ENCODE measurements around the gene OAS2.
"Not testable (repeated sequence)": the region's sequence is repeated elsewhere in the genome, so short reads cannot be mapped to it uniquely, and the experiment has no call there.

The OAS2 gene

GRCh38 chr12:112957125-112957524 is 21.2 kb upstream of the OAS2 start:
- not testable (repeated sequence) for DNase-seq (ENCODE audit: low read depth)

- DNase-seq (ENCODE audit: low read depth) = no peak
Observed at GRCh38 chr12:112961074-112961473, 17.2 kb upstream of the OAS2 start.

GRCh38 chr12:112961536-112961935 is 16.8 kb upstream of the OAS2 start:
- no peak for DNase-seq (ENCODE audit: low read depth)

GRCh38 chr12:112962561-112962960 is 15.8 kb upstream of the OAS2 start:
- no peak for DNase-seq (ENCODE audit: low read depth)

- DNase-seq (ENCODE audit: low read depth) = no peak
Observed at GRCh38 chr12:112963227-112963861, 15.0 kb upstream of the OAS2 start.

DNA sequence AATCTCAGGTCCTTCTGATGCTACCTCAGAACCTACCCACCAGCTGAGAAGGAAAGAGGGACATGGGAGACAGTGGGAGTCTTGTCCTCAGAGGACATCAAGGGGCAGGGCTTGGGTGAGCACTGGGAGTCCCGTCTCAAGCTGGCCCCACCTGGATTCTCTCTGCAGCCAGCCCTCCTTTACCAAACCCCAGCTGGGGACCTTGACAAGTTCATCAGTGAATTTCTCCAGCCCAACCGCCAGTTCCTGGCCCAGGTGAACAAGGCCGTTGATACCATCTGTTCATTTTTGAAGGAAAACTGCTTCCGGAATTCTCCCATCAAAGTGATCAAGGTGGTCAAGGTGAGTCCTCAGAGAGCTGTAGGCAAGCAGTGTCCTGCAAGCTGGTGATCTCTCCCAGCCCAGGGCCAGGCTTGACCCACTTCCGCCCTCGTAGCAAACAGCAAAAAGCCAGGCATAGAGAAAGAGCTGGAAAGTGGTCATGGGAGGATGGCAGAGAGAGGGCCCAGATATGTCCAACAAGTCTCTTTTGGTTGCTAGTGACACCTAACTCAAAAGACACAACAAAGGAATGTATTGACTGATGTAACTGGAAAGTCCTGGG is 14.2 kb upstream of the OAS2 start:
- no peak for DNase-seq (ENCODE audit: low read depth)

DNA sequence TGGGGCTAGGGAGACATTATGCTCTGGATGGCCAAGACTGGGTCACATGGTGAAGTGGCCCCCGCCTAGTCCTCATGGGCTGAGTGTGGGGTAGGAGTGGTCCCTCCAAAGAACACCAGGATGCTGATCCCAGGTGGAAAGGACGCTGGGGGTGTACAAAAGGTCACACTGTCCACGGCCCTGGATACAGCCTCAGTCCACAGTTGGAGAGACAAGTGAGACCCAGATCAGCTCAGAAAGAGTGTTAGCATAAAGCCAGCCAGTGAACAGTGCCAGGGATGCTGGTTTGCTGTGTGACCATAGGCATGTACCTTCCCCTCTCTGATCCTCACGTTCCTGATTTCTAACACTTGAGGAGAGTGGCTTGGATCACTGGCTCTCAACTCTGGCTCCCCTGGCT is 13.4 kb upstream of the OAS2 start:
- no peak for DNase-seq (ENCODE audit: low read depth)

DNA sequence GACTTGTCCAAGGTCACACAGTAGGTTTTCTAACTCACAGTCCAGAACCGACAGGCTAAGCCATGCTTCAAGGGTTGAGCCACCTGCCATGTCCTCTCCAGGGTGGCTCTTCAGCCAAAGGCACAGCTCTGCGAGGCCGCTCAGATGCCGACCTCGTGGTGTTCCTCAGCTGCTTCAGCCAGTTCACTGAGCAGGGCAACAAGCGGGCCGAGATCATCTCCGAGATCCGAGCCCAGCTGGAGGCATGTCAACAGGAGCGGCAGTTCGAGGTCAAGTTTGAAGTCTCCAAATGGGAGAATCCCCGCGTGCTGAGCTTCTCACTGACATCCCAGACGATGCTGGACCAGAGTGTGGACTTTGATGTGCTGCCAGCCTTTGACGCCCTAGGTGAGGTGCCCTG is 12.7 kb upstream of the OAS2 start:
- DNase-seq (ENCODE audit: low read depth) = no peak

DNA sequence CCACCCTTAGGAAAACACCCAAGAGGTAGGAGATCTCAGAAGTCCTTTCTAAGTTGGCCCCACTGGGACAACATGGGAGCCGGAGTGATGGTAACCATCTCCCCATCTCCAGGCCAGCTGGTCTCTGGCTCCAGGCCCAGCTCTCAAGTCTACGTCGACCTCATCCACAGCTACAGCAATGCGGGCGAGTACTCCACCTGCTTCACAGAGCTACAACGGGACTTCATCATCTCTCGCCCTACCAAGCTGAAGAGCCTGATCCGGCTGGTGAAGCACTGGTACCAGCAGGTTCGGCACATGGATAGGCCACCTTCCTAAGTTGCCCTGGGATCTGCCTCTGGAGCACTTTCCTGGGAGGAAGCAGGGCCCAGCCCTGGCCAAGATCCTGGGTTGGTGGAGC is 11.0 kb upstream of the OAS2 start:
- DNase-seq (ENCODE audit: low read depth) = no peak

GRCh38 chr12:112967858-112968257 is 10.5 kb upstream of the OAS2 start:
- DNase-seq (ENCODE audit: low read depth) = no peak

DNA sequence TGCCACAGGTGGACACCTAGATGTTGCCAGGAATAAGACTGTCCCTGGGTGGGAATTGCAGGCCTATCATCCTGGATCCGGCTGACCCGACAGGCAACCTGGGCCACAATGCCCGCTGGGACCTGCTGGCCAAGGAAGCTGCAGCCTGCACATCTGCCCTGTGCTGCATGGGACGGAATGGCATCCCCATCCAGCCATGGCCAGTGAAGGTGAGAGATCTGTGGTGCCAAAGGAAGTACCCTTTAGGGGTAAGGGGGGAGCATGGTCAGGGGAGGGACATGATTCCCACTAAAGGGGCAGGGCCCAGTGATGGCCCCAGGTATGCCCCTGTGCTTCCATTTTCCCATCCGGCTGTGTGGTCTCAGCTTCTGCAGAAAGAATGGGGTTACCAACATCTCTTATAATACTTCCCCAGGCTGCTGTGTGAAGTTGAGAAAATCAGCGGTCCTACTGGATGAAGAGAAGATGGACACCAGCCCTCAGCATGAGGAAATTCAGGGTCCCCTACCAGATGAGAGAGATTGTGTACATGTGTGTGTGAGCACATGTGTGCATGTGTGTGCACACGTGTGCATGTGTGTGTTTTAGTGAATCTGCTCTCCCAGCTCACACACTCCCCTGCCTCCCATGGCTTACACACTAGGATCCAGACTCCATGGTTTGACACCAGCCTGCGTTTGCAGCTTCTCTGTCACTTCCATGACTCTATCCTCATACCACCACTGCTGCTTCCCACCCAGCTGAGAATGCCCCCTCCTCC is 8.6 kb upstream of the OAS2 start:
- no peak for DNase-seq (ENCODE audit: low read depth)

GRCh38 chr12:112970391-112970790 is 7.9 kb upstream of the OAS2 start:
- DNase-seq (ENCODE audit: low read depth) = no peak

DNA sequence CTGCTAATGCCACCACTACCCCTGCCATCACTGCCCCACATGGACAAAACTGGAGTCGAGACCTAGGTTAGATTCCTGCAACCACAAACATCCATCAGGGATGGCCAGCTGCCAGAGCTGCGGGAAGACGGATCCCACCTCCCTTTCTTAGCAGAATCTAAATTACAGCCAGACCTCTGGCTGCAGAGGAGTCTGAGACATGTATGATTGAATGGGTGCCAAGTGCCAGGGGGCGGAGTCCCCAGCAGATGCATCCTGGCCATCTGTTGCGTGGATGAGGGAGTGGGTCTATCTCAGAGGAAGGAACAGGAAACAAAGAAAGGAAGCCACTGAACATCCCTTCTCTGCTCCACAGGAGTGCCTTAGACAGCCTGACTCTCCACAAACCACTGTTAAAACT is 7.1 kb upstream of the OAS2 start:
- no peak for DNase-seq (ENCODE audit: low read depth)

DNA sequence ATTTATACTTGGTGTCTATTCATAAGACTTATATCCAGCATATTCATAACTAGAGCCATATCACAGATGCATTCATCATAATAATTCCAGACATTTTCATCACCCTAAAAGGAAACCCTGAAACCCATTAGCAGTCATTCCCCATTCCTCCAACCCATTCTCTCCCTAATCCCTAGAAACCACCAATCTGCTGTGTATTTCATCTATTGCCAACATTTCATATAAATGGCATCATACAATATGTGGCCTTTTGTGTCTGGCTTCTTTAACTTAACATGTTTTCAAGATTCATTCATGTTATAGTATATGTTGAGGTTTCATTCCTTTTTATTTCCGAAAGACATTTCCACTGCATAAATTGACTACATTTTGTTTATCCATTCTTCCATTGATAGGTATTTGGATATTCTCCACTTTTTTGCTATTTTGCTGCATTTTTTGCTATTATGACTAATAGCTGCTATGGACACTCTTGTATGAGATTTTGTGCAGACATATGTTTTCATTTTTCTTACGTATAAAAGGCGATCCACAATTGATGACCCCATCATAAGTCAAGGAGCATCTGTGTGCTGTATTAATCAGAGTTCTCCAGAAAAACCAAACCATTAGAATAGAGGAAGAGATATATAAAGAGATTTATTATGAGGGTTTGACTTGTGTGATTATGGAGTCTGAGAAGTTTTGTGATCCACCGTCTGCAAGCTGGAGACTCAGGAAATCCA is 5.1 kb upstream of the OAS2 start:
- DNase-seq (ENCODE audit: low read depth) = no peak

DNA sequence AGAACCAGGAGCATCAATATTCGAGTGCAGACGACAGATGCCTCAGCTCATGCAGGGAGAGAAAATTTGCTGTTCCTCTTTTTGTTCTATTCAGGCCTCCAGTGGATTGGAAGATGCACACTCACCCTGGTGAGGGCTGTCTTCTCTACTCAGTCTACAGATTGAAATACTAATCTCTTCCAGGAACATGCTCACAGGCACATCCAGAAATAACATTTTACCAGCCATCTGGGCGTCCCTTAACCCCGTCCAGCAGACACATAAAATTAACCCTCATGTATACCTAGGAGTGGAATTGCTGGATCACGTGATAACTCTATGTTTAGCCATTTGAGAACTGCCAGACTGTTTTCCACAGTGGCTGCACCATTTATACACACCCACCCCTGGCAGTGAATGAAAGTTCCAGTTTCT is 4.5 kb upstream of the OAS2 start:
- no peak for DNase-seq (ENCODE audit: low read depth)

- no peak for DNase-seq (ENCODE audit: low read depth)
Observed at GRCh38 chr12:112974904-112975303, 3.4 kb upstream of the OAS2 start.

GRCh38 chr12:112977139-112977538 is 1.2 kb upstream of the OAS2 start:
- DNase-seq (ENCODE audit: low read depth) = no peak

- no peak for DNase-seq (ENCODE audit: low read depth)
Observed at GRCh38 chr12:112977641-112978040, 678 bp upstream of the OAS2 start.

DNA sequence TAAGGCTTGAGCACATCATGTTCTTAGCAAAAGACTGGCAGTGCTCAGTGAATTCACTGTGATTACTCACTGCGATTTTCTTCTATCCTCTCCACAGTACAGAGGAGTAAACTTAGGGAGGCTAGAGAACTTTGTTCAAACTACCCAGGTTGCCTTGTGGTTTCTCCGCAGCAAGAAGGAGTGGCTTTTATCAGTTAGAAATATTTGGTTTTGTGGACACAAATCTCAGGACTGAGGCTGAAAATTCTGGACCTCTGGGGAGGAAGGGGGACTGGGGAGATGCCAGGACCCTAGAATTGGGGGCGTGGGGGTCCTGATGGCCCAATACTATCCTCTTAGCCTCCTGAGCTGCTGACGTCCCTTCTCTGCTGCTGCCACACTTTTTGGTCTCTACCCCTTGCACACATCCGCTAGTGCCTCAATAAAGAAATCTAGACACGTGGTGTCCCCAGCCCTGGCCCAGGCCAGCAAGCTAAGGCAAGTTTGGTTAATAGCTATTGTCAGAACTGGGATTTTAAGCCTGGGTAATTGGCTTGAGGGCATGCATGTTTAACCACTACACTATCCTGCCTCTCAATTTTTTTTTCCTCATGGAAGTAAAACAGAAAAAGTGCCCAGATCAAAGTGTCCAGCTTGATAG is 842 bp downstream of the OAS2 start:
- DNase-seq (ENCODE audit: low read depth) = no peak

DNA sequence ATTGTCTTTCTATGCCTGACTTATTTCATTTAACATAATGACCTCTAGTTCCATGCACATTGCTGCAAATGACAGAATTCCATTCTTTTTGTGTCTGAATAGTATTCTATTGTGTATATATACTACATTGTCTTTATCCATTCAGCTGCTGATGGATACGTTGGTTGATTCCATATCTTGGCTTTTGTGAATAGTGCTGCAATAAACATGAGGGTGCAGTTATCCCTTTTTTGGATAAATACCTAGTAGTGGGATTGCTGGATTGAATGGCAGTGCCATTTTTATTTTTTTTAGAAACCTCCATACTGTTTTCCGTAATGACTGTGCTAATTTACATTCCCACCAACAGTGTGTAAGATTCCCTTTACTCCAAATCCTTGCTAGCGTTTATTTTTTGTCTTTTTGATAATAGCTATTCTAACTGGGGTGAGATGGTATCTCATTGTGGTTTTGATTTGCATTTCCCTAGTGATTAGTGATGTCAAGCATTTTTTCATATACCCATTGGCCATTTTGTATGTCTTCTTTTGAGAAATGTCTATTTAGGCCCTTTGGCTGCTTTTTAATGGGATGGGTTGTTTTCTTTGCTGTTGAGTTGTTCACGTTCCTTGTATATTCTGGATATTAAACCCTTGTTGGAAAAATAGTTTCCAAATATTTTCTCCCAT is 2.3 kb downstream of the OAS2 start:
- DNase-seq (ENCODE audit: low read depth) = no peak

GRCh38 chr12:112985642-112986290 is 7.4 kb downstream of the OAS2 start:
- DNase-seq (ENCODE audit: low read depth) = no peak
